IMR-90 (cell line): Measurements from ENCODE around the gene MAPK10. TPM values are rescaled to one million over a fixed set of nuclear protein-coding genes. Genes with fewer than 3 reads are reported as not detected.

Experiments used
- ATAC-seq: fragments of 200-7000 bp; cut with Tn5 transposase; 2 replicates; pipeline ENCODE4 v1.9.1; 2020; ENCODE audit warnings: low read depth, mild to moderate bottlenecking, moderate library complexity
- BruUV-seq: library from RNA; stranded (reverse); fragments of 400-500 nt; replicated peaks from 2 replicates; lab custom pipeline; 2021; lab: Mats Ljungman, UMichigan
- CTCF ChIA-PET: fragments of 300-600 bp; formaldehyde crosslinking; extraction: SDS; loops from one replicate; lab custom pipeline; 2021; ENCODE audit warnings: antibody characterized with exemption; lab: Yijun Ruan, JAX
- POLR2A ChIA-PET: fragments of 300-600 bp; sonication (Branson Sonifier 250); formaldehyde crosslinking; loops from one replicate; lab custom pipeline; 2022; ENCODE audit warnings: antibody characterized with exemption; ENCODE audit not compliant: unreplicated experiment; lab: Charles Lee
- DNase-seq: peaks from one replicate; pipeline ENCODE4 v3.0.0; 2013
- H2AFZ ChIP-seq: replicated peaks from 2 replicates; pipeline ENCODE3; 2013; ENCODE audit warnings: low read length, mild to moderate bottlenecking; ENCODE audit not compliant: poor library complexity
- H2AK5ac ChIP-seq: 2 replicates; pipeline ENCODE4 v1.6.1; 2013; ENCODE audit warnings: low read depth, low read length, inconsistent platforms
- H2AK9ac ChIP-seq: replicated peaks from 2 replicates; pipeline ENCODE3; 2013; ENCODE audit warnings: mild to moderate bottlenecking, low read depth, low read length, moderate library complexity; ENCODE audit not compliant: poor library complexity
- H2BK120ac ChIP-seq: 2 replicates; pipeline ENCODE4 v1.6.1; 2013; ENCODE audit warnings: low read depth, low read length, inconsistent platforms
- H2BK15ac ChIP-seq: 3 replicates; pipeline ENCODE4 v1.6.1; 2013; ENCODE audit warnings: low read depth, low read length, inconsistent platforms
- H2BK20ac ChIP-seq: 2 replicates; pipeline ENCODE4 v1.6.1; 2013; ENCODE audit warnings: low read depth, mild to moderate bottlenecking, inconsistent platforms, low read length, moderate library complexity
- H2BK5ac ChIP-seq: 2 replicates; pipeline ENCODE4 v1.6.1; 2013; ENCODE audit warnings: mild to moderate bottlenecking, low read depth, low read length, inconsistent platforms; ENCODE audit not compliant: poor library complexity, severe bottlenecking
- H3K14ac ChIP-seq: replicated peaks from 2 replicates; pipeline ENCODE4 v1.6.1; 2013; ENCODE audit warnings: low read depth, low read length, inconsistent platforms
- H3K18ac ChIP-seq: 2 replicates; pipeline ENCODE4 v1.6.1; 2013; ENCODE audit warnings: low read depth, low read length, control low read depth
- H3K23ac ChIP-seq: 2 replicates; pipeline ENCODE4 v1.6.1; 2013; ENCODE audit warnings: low read depth, low read length, inconsistent platforms
- H3K27ac ChIP-seq: 2 replicates; pipeline ENCODE4 v1.5.1; 2013; ENCODE audit warnings: mild to moderate bottlenecking, control low read depth, low read length; ENCODE audit not compliant: insufficient read depth
- H3K27me3 ChIP-seq: 2 replicates; pipeline ENCODE4 v1.6.1; 2013; ENCODE audit warnings: low read length; ENCODE audit not compliant: control insufficient read depth, insufficient read depth
- H3K36me3 ChIP-seq: 2 replicates; pipeline ENCODE4 v1.6.1; 2013; ENCODE audit warnings: low read length, mixed read lengths; ENCODE audit not compliant: control insufficient read depth, insufficient read depth
- H3K4ac ChIP-seq: 2 replicates; pipeline ENCODE4 v1.6.1; 2013; ENCODE audit warnings: low read depth, low read length, inconsistent platforms
- H3K4me1 ChIP-seq: 2 replicates; pipeline ENCODE4 v1.6.1; 2013; ENCODE audit warnings: low read length, mixed read lengths; ENCODE audit not compliant: control insufficient read depth, insufficient read depth
- H3K4me2 ChIP-seq: 2 replicates; pipeline ENCODE4 v1.6.1; 2013; ENCODE audit warnings: low read depth, mild to moderate bottlenecking, control low read depth, low read length, moderate library complexity
- H3K4me3 ChIP-seq: 2 replicates; pipeline ENCODE4 v1.5.1; 2013; ENCODE audit warnings: low read depth, mild to moderate bottlenecking, control low read depth, low read length, moderate library complexity; ENCODE audit not compliant: insufficient read depth
- H3K56ac ChIP-seq: 2 replicates; pipeline ENCODE4 v1.6.1; 2013; ENCODE audit warnings: low read length, inconsistent platforms; ENCODE audit not compliant: insufficient read depth; ENCODE audit errors: extremely low read depth
- H3K79me1 ChIP-seq, 2 experiments: 2 replicates each; pipeline ENCODE4 v1.6.1; 2013; ENCODE audit warnings: low read length in 2 of 2, inconsistent platforms in 1 of 2, low read depth in 1 of 2
- H3K9ac ChIP-seq: 2 replicates; pipeline ENCODE4 v1.6.1; 2013; ENCODE audit warnings: low read depth, low read length, control low read depth
- H3K9me1 ChIP-seq: 2 replicates; pipeline ENCODE4 v1.6.1; 2013; ENCODE audit warnings: low read length, inconsistent platforms; ENCODE audit not compliant: insufficient read depth
- H3K9me3 ChIP-seq: 2 replicates; pipeline ENCODE4 v1.6.1; 2013; ENCODE audit warnings: low read length; ENCODE audit not compliant: control insufficient read depth, insufficient read depth
- H4K20me1 ChIP-seq: 2 replicates; pipeline ENCODE4 v1.6.1; 2013; ENCODE audit warnings: low read length, inconsistent platforms; ENCODE audit not compliant: insufficient read depth
- H4K5ac ChIP-seq: 2 replicates; pipeline ENCODE4 v1.6.1; 2013; ENCODE audit warnings: mild to moderate bottlenecking, low read depth, low read length, control low read depth
- H4K8ac ChIP-seq, 2 experiments: 2 replicates each; pipeline ENCODE4 v1.6.1; 2013; ENCODE audit warnings: low read depth in 2 of 2, low read length in 2 of 2, control low read depth in 1 of 2, inconsistent platforms in 1 of 2
- H4K91ac ChIP-seq: 2 replicates; pipeline ENCODE4 v1.6.1; 2013; ENCODE audit warnings: low read depth, low read length, inconsistent platforms; ENCODE audit not compliant: insufficient read depth
- CEBPB ChIP-seq: IDR thresholded peaks from 2 replicates; pipeline ENCODE4 v1.6.1; 2012; ENCODE audit warnings: low read depth, low read length, improper control_type of control experiment
- CHD1 ChIP-seq: IDR thresholded peaks from 2 replicates; pipeline ENCODE4 v1.6.1; 2012; ENCODE audit warnings: low read depth, low read length, improper control_type of control experiment
- CTCF ChIP-seq: conservative IDR thresholded peaks from 2 replicates; pipeline ENCODE4 v1.5.1; 2012; ENCODE audit warnings: mild to moderate bottlenecking, low read depth, low read length, improper control_type of control experiment
- ELK1 ChIP-seq: fragments of 150-350 bp; IDR thresholded peaks from 2 replicates; pipeline ENCODE4 v1.6.1; 2016; ENCODE audit warnings: low read depth, mild to moderate bottlenecking, low read length, moderate library complexity, borderline replicate concordance
- MAFK ChIP-seq: IDR thresholded peaks from 2 replicates; pipeline ENCODE4 v1.6.1; 2012; ENCODE audit warnings: low read depth, low read length, improper control_type of control experiment
- MAZ ChIP-seq: IDR thresholded peaks from 2 replicates; pipeline ENCODE4 v1.6.1; 2012; ENCODE audit warnings: low read depth, mild to moderate bottlenecking, low read length, improper control_type of control experiment, moderate library complexity, borderline replicate concordance
- MXI1 ChIP-seq: IDR thresholded peaks from 2 replicates; pipeline ENCODE4 v1.6.1; 2012; ENCODE audit warnings: low read depth, mild to moderate bottlenecking, low read length, moderate library complexity, borderline replicate concordance
- NFE2L2 ChIP-seq: fragments of 150-350 bp; IDR thresholded peaks from 2 replicates; pipeline ENCODE4 v1.6.1; 2016; ENCODE audit warnings: low read depth, mild to moderate bottlenecking, low read length
- RAD21 ChIP-seq: IDR thresholded peaks from 2 replicates; pipeline ENCODE4 v1.6.1; 2012; ENCODE audit warnings: low read length, improper control_type of control experiment
- RFX5 ChIP-seq: IDR thresholded peaks from 2 replicates; pipeline ENCODE4 v1.8.0; 2012; ENCODE audit warnings: low read depth, mild to moderate bottlenecking, low read length, moderate library complexity
- SMC3 ChIP-seq: fragments of 150-350 bp; IDR thresholded peaks from 2 replicates; pipeline ENCODE4 v1.6.1; 2016; ENCODE audit warnings: low read depth, mild to moderate bottlenecking, antibody characterized with exemption, low read length, moderate library complexity
- WGBS, 2 experiments: methylation state at CpG; one replicate each; pipeline versions ENCODE4 v1.1.5 to v1.1.7; 2013; ENCODE audit warnings: missing lambda C conversion rate in 2 of 2; ENCODE audit not compliant: insufficient read length in 1 of 2; ENCODE audit errors: extremely low coverage in 2 of 2; 5-methylcytosine and 5-hydroxymethylcytosine counted together
- dilution Hi-C: fragments of 300-500 bp; cut with HindIII; formaldehyde crosslinking; loops from one replicate; pipeline ENCODE4 v1.14.3; 2018; ENCODE audit warnings: low sequenced_read_pairs; ENCODE audit not compliant: unreplicated experiment
- in situ Hi-C: fragments of 300-500 bp; cut with MboI; formaldehyde crosslinking; loops from 3 replicates; pipeline ENCODE4 v1.14.3; 2019; ENCODE audit warnings: low sequenced_read_pairs, inconsistent platforms, mixed read lengths
- intact Hi-C: fragments of 100-400 bp; cut with micrococcal nuclease; formaldehyde crosslinking; loops from 2 replicates; pipeline ENCODE4 v1.10.0; 2022
- polyA plus RNA-seq, 3 experiments: library from polyadenylated mRNA; depleted of rRNA; stranded (reverse); fragments of >200 nt; gene quantifications; 2 replicates each; pipeline ENCODE4 v1.2.3, GENCODE V29; 2012; ENCODE audit warnings: low replicate concordance in 1 of 3
- total RNA-seq: library from RNA; depleted of rRNA; stranded (reverse); fragments of >200 nt; gene quantifications from 2 replicates; pipeline ENCODE4 v1.2.3, GENCODE V29; 2012

MAPK10 gene
- total and polyA plus RNA-seq, 2 of the 4 experiments (the other 2 are of a cell fraction): 2.8 to 6.5 TPM

GRCh38 chr4:85961887-85962286 is 398.0 kb downstream of the MAPK10 start:
- no peak overlapping the region for H4K91ac ChIP-seq
- H3K56ac ChIP-seq: no peak overlapping the region
- no peak overlapping the region for H4K8ac ChIP-seq
- no peak overlapping the region for H3K4me2 ChIP-seq
- H3K14ac ChIP-seq: no peak overlapping the region
- dilution Hi-C loops: no loop called here
- H2BK5ac ChIP-seq: no peak overlapping the region
- H4K20me1 ChIP-seq: no peaks in the 10 kb centered on the region
- H3K79me1 ChIP-seq: peaks cover 0 to 8% of the 10 kb centered on the region in 2 experiments; a peak in 1 of 4 replicates
- H3K9me3 ChIP-seq: no peaks in the 10 kb centered on the region
- H4K5ac ChIP-seq: no peak overlapping the region
- H2AFZ ChIP-seq: no peak overlapping the region
- H2AK9ac ChIP-seq: no peak overlapping the region
- H3K9ac ChIP-seq: no peak overlapping the region
- POLR2A ChIA-PET: no interaction called here
- H3K36me3 ChIP-seq: no peaks in the 10 kb centered on the region
- DNase-seq: no peak
- in situ Hi-C loops: no loop called here
- intact Hi-C loops: loop anchor here (10.0 kb wide), 1 partner anchor 587 kb away; no protein-coding TSS in a partner anchor
- H3K4me3 ChIP-seq: no peak overlapping the region
- TF ChIP-seq MXI1 (no peak), MAZ (no peak), CHD1 (no peak), CTCF (no peak), RFX5 (no peak), SMC3 (no peak), ELK1 (no peak), CEBPB (no peak), MAFK (no peak), RAD21 (no peak), NFE2L2 (no peak)
- no peaks in the 10 kb centered on the region for H3K9me1 ChIP-seq
- no peak overlapping the region for H3K23ac ChIP-seq
- no TSS peak for BruUV-seq
- H3K4me1 ChIP-seq: no peaks in the 10 kb centered on the region; the same call in 1 of the 2 replicates
- H3K18ac ChIP-seq: no peak overlapping the region
- CTCF ChIA-PET: no interaction called here
- H3K27ac ChIP-seq: no peak overlapping the region
- ATAC-seq: no peak
- WGBS, 2 experiments: no CpG with 5 or more reads among the region's 4 CpGs
- H2BK20ac ChIP-seq: no peak overlapping the region
- H3K27me3 ChIP-seq: no peaks in the 10 kb centered on the region
- no peak overlapping the region for H2BK15ac ChIP-seq
- no peak overlapping the region for H2BK120ac ChIP-seq
- no peak overlapping the region for H2AK5ac ChIP-seq
- no peak overlapping the region for H3K4ac ChIP-seq
